ENCODE data around the gene NGF. TPM values are rescaled to one million over a fixed set of nuclear protein-coding genes. Genes with fewer than 3 reads are reported as not detected.
"Not testable (repeated sequence)": the region's sequence is repeated elsewhere in the genome, so short reads cannot be mapped to it uniquely, and the experiment has no call there.

Gene NGF
- total RNA-seq, 1 donor, result 20.2 TPM

DNA sequence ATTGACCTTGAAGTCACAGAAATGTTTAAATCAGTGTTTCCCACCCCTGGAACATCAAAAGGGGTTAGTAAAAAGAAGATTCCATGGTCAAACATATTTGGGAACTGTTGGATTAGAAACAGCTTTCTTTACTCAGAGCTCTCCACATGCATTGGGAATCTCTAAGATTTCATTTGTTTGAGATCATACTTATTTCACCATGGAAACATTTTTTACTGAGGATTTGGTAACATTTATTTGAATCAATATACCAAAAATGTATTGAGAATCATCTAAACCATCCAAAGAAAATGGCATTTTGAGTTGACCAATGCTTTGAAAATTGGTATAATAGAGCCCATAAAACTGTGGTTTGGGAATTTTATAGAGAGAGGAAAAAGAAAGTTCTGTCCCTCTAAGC lies 25.3 kb downstream of the NGF start:
- TF ChIP-seq, protein P1, sequence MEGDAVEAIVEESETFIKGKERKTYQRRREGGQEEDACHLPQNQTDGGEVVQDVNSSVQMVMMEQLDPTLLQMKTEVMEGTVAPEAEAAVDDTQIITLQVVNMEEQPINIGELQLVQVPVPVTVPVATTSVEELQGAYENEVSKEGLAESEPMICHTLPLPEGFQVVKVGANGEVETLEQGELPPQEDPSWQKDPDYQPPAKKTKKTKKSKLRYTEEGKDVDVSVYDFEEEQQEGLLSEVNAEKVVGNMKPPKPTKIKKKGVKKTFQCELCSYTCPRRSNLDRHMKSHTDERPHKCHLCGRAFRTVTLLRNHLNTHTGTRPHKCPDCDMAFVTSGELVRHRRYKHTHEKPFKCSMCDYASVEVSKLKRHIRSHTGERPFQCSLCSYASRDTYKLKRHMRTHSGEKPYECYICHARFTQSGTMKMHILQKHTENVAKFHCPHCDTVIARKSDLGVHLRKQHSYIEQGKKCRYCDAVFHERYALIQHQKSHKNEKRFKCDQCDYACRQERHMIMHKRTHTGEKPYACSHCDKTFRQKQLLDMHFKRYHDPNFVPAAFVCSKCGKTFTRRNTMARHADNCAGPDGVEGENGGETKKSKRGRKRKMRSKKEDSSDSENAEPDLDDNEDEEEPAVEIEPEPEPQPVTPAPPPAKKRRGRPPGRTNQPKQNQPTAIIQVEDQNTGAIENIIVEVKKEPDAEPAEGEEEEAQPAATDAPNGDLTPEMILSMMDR (IDR thresholded peaks at IDR 0.05; ENCODE audit: insufficient read depth, low read length), result no peak
- H3K4me3 ChIP-seq (ENCODE audit: low read depth, low read length), result no peak overlapping the region
- DNase-seq (ENCODE audit: low read depth), result no peak

DNA sequence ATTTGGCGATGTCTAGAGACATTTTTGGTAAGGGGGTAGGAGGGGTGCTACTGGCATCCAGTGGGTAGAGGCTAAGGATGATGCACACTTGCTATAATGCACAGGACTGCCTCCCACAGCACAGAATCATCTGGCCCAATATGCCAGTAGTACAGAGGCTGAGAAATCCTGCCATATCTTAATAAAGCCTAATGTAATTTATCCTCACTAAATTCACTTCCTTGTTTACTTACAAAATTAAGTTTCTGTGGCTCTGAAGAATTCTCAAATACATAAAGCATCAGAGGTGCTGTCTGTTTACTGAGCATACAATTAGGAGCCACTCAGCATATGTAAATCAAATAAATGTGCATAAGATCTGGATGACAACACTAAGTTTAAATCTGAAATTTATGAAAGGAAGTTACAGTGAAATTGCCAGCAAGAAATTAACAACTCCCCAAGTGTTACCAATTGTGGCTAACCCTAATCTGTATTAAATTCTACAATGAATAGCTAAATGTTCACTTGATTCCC lies 26.5 kb downstream of the NGF start:
- TF ChIP-seq, protein P1 (IDR thresholded peaks at IDR 0.05; ENCODE audit: insufficient read depth, low read length), result no peak
- no peak overlapping the region for H3K4me3 ChIP-seq (ENCODE audit: low read depth, low read length)
- no peak for DNase-seq (ENCODE audit: low read depth)

DNA sequence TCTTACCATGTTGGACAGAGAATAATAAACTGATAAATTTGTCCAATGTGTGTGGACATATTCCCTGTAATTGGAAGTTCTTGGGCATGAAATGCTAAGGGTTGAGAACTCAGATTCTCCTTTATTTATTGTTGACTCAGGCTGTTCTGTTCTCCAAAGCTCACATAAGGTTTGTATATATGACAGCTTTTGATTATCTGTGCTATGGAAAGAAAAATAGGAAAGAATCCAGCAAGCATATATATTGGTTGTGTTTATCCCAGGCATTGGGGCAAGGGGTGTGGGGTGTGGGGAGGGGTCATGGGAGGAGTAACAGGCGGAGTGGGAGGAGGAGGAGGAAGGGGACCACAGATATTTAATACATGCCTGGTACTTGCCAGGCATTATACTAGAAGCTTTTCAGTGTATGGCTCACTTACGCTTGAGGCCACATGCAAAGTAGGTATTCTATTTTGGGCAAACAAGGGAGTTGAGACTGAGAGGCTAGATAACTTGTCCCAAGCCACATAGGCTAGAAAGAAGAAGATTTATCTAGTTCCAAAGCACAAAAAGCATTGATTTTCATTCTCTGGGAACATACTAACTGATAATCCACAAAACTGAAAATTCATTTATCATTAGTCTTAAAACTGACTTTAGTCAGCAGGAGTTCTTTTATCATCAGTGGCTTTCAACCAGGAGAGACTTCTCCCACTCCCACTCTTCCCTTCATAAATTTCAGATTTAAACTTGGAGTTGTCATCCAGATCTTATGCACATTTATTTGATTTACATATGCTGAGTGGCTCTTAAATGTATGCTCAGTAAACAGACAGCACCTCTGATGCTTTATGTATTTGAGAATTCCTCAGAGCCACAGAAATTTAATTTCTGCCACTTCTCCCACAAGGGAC lies 27.2 kb downstream of the NGF start:
- no peak overlapping the region for H3K4me3 ChIP-seq (ENCODE audit: low read depth, low read length)
- DNase-seq (ENCODE audit: low read depth), result no peak
- TF ChIP-seq, protein P1 (IDR thresholded peaks at IDR 0.05; ENCODE audit: insufficient read depth, low read length), result no peak

DNA sequence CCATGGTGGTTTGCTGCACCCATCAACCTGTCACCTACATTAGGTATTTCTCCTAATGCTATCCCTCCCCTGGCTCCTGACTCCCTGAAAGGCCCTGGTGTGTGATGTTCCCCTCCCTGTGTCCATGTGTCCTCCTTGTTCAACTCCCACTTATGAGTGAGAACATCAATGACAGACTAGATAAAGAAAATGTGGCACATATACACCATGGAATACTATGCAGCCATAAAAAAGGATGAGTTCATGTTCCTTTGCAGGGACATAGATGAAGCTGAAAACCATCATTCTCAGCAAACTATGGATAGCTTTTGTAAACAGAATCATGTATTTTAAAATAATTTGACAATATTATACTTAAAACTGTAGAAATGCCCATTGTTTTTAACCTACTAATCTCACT lies 28.5 kb downstream of the NGF start:
- not testable (repeated sequence) for DNase-seq (ENCODE audit: low read depth); H3K4me3 ChIP-seq (ENCODE audit: low read depth, low read length)

DNA sequence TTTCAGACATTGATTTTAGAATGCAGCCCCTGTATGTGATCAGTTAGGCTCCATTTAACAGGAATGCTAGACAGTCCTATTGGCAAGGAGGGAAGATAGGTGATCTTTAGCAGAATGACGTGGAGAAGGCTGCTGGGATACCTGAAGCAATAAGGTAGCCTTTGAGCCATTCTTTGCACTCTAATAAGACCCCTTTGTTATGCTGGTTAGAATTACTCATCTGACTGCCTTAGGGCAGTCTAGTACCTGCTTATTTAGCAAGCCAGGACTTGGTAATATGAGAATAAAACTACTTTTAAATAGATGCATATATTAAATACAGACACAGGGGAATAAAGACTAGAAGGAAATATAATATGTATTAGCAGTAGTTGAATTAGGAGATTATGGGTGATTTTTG lies 29.1 kb downstream of the NGF start:
- H3K4me3 ChIP-seq (ENCODE audit: low read depth, low read length), result no peak overlapping the region
- TF ChIP-seq, protein P1 (IDR thresholded peaks at IDR 0.05; ENCODE audit: insufficient read depth, low read length), result no peak
- DNase-seq (ENCODE audit: low read depth), result no peak

DNA sequence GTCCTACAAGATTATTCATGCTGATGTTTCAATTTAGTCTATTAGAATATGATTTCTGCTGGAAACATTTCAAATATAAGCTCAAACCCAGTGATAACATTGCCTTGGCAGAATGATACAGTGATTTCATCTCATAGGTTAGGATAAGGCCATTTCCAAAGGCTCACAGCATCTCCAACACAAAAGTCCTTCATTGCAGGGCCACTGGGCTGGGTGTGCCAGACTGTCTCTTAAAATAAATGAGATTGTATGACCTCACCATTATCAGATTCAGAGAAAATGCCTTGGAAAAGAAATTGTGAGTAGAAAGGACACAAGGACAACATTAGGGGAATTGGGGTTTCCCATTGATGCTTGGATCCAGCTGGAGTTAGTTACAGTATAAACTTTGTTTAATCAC lies 30.4 kb downstream of the NGF start:
- DNase-seq (ENCODE audit: low read depth), result peak; percentile 63
- no peak overlapping the region for H3K4me3 ChIP-seq (ENCODE audit: low read depth, low read length)
- TF ChIP-seq, protein P1 (IDR thresholded peaks at IDR 0.05; ENCODE audit: insufficient read depth, low read length), result no peak

DNA sequence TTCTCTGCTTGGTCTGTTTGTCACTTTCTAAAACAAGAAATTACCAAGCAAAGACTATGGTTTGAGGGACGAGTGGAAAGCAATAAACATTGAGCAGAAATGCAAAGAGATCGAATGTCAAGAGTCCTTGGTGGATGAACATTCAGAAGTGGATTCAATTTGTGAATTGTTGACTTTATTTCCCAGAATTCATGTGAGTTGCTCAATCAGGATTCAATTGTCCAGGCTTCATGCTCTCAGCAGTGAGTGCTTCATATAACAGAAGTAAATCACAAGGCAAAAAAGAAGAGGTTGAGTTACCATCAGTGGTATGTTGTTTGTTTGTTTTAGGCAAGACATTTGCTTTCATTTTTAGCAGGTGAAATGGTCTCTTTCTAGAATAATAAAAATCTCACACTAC lies 31.9 kb downstream of the NGF start:
- no peak overlapping the region for H3K4me3 ChIP-seq (ENCODE audit: low read depth, low read length)
- TF ChIP-seq, protein P1 (IDR thresholded peaks at IDR 0.05; ENCODE audit: insufficient read depth, low read length), result no peak
- no peak for DNase-seq (ENCODE audit: low read depth)
